Aorta (tissue), 5 donors: Measurements from ENCODE around the gene USP31. TPM values are rescaled to one million over a fixed set of nuclear protein-coding genes. Genes with fewer than 3 reads are reported as not detected.

ENCODE experiments used
- ATAC-seq: fragments of 200-7000 bp; cut with Tn5 transposase; one replicate; pipeline ENCODE4 v1.9.1; 2022; ENCODE audit warnings: moderate library complexity; ENCODE audit not compliant: low FRiP score
- DNase-seq, 2 donors: peaks; one replicate each; pipeline ENCODE4 v3.0.0-alpha.2; 2020
- H3K27ac ChIP-seq, 2 donors: one replicate each; pipeline ENCODE4 v1.5.1; 2013; ENCODE audit warnings: low read length in 2 of 2, mild to moderate bottlenecking in 2 of 2, moderate library complexity in 2 of 2, control low read depth in 1 of 2, inconsistent platforms in 1 of 2, low read depth in 1 of 2
- H3K27me3 ChIP-seq, 2 donors: one replicate each; pipeline ENCODE4 v1.6.1; 2013; ENCODE audit warnings: control low read depth in 1 of 2, low read length in 1 of 2, mild to moderate bottlenecking in 1 of 2, moderate library complexity in 1 of 2; ENCODE audit not compliant: insufficient read depth in 2 of 2, control insufficient read depth in 1 of 2
- H3K36me3 ChIP-seq, 2 donors: one replicate each; pipeline ENCODE4 v1.6.1; 2013; ENCODE audit warnings: control low read depth in 1 of 2, low read length in 1 of 2, mild to moderate bottlenecking in 1 of 2; ENCODE audit not compliant: insufficient read depth in 2 of 2, control insufficient read depth in 1 of 2
- H3K4me1 ChIP-seq, 2 donors: one replicate each; pipeline ENCODE4 v1.6.1; 2013; ENCODE audit warnings: low read length in 2 of 2, control low read depth in 1 of 2, mild to moderate bottlenecking in 1 of 2, moderate library complexity in 1 of 2; ENCODE audit not compliant: insufficient read depth in 2 of 2, control insufficient read depth in 1 of 2
- H3K4me3 ChIP-seq, 2 donors: one replicate each; pipeline ENCODE4 v1.5.1; 2013; ENCODE audit warnings: low read length in 2 of 2, control low read depth in 1 of 2, mild to moderate bottlenecking in 1 of 2
- H3K9me3 ChIP-seq: one replicate; pipeline ENCODE4 v1.6.1; 2013; ENCODE audit warnings: mild to moderate bottlenecking, low read length; ENCODE audit not compliant: control insufficient read depth
- WGBS, 2 donors: extraction: QIAGEN DNeasy Blood & Tissue Kit; methylation state at CpG; one replicate each; pipeline ENCODE4 v1.1.7; 2013; 5-methylcytosine and 5-hydroxymethylcytosine counted together
- intact Hi-C, 2 donors: fragments of 100-400 bp; cut with DNase I; formaldehyde crosslinking; loops; one replicate each; pipeline versions ENCODE4 v1.14.2 to v1.15.0; 2022
- polyA plus RNA-seq, 2 donors: library from polyadenylated mRNA; stranded (reverse); fragments of 200-250 nt; gene quantifications; one replicate each; pipeline ENCODE4 v1.2.3, GENCODE V29; 2013
- total RNA-seq, 2 donors: library from RNA; stranded (reverse); fragmentation: NEBNext Ultra II Directional; extraction: Animal tissue kit (Norgen Biotek cat#: 25700); gene quantifications; one replicate each; pipeline ENCODE4 v1.2.1, GENCODE V29; 2021
- donor health status: healthy with polysubstance abuse.
- donor health status: Bipolar disorder and iron deficiency.
- donor health status: DM: no; HTN: no; CAD: no.
- donor health status: DM: no; HTN: no; CAD: no.
- donor health status: DM: yes; HTN: yes; CAD: no.

Gene USP31
- total and polyA plus RNA-seq, 4 donors, result 1.4 to 24.6 (median 11.1) TPM

DNA sequence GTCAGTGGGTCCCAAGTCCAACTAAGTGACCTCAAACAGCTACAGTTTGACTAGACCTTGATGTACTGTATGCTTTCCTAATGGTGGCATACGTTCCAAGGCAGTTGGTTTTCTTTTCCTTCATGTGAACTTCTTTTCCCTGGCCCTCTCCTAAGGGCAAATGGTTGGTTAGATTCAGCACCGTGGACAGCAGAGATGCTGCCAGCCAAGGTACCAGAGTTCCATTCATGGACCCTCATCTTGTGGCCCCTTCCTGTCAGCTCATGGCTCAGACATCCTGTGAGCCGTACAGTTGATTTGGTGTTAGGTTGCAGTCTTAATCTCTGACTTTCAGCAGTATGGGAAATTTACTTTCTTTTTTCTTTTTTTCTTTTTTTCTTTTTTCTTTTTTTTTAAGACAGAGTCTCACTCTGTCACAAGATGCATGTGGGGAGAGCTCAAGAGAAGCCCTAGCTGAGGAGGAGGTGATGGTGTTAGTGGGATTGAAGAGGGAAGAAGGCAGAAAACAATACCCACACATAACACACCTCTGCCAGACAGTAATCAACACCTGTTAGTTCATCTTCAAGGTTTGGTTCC is 122.4 kb downstream of the USP31 start:
- DNase-seq, result no peak
- intact Hi-C loops, result no loop called here
- 8% methylated on average over 3 of the region's 3 CpGs for WGBS, 2 donors

GRCh38 chr16:23025692-23026307 is 123.5 kb downstream of the USP31 start:
- intact Hi-C loops, result no loop called here
- Histone ChIP-seq H3K4me1 (no peaks in the 10 kb centered on the region), H3K4me3 (no peak overlapping the region), H3K9me3 (peaks cover 1% of the 10 kb centered on the region), H3K27ac (no peak overlapping the region), H3K27me3 (no peaks in the 10 kb centered on the region), H3K36me3 (no peaks in the 10 kb centered on the region)
- ATAC-seq (no peak), DNase-seq (no peak)
- 70 to 71% methylated on average over 4 of the region's 4 CpGs for WGBS, 2 donors

More for the DNA sequence above, 122.4 kb downstream of the USP31 start:
- H3K36me3 ChIP-seq, result no peaks in the 10 kb centered on the region
- H3K27ac ChIP-seq, result no peak overlapping the region
- H3K4me1 ChIP-seq, result no peaks in the 10 kb centered on the region
- H3K9me3 ChIP-seq, result peaks cover 1% of the 10 kb centered on the region
- ATAC-seq, result no peak
- H3K27me3 ChIP-seq, result no peaks in the 10 kb centered on the region
- H3K4me3 ChIP-seq, result no peak overlapping the region

DNA sequence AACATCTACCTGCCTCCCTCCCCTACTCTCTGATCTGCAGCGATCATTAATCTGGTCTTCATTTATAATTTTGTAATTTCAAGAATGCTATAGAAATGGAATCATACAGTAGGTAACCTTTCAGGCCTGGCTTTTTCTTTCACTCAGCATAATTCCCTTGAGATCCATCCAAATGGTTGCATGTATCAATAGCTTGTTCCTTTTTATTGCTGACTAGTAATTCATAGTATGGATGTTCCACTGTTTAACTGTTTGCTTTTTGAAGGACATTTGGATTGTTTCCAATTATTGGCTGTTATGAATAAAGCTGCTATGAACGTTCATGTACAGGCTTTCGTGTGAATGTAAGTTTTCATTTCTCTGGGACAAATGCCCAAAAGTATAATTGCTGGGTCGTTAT is 125.2 kb downstream of the USP31 start:
- Histone ChIP-seq H3K27me3 (no peaks in the 10 kb centered on the region), H3K4me3 (no peak overlapping the region), H3K36me3 (no peaks in the 10 kb centered on the region), H3K27ac (no peak overlapping the region), H3K9me3 (peaks cover 1% of the 10 kb centered on the region), H3K4me1 (no peaks in the 10 kb centered on the region)
- WGBS, 2 donors, result 70 to 79% methylated on average over 4 of the region's 4 CpGs
- intact Hi-C loops, result no loop called here
- DNase-seq (no peak), ATAC-seq (no peak)

DNA sequence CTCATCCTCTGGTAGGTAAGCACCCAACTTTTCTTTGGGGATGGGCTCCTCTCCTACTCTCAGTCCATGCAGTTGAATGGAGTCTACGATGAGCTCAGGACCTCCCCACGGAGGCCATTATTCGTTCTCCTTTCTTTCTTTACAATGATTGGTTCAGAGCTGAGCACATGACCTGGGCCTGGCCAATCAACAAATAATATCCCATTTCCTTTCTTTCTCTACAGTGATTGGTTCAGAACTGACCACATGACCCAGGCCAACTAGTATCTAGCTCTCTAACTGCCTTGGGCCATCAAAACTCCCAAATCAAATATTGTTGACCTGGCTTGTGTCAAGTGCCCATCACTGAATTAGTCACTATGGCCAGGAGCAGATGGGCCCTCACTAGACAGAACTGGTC is 129.2 kb downstream of the USP31 start:
- DNase-seq (no peak), ATAC-seq (no peak)
- H3K9me3 ChIP-seq, result no peaks in the 10 kb centered on the region
- intact Hi-C loops, result no loop called here
- no peaks in the 10 kb centered on the region for H3K36me3 ChIP-seq
- no peak overlapping the region for H3K27ac ChIP-seq
- 87 to 91% methylated on average over 3 of the region's 3 CpGs for WGBS, 2 donors
- no peaks in the 10 kb centered on the region for H3K4me1 ChIP-seq
- H3K4me3 ChIP-seq, result no peak overlapping the region
- no peaks in the 10 kb centered on the region for H3K27me3 ChIP-seq

DNA sequence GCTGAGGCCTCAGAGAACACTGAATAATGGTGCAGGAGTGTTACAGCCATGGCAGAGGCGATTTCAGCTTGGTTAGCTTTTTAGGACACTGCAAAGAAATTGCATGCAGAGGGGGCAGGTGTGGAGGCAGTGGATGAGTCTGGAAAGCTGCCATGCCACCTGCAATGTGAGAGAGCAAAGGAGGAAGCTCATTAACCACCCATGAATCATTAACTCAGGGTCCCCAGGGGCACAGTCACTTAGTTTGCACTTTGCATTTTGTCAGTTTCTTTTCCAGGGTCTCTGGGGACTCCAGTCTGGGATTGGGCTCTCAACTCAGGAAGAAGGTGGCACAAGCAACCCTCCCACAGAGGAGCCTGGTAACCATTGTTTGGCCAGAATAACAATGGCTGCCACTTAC is 132.9 kb downstream of the USP31 start:
- Histone ChIP-seq H3K9me3 (no peaks in the 10 kb centered on the region), H3K27me3 (no peaks in the 10 kb centered on the region), H3K4me1 (no peaks in the 10 kb centered on the region), H3K27ac (no peak overlapping the region), H3K36me3 (no peaks in the 10 kb centered on the region), H3K4me3 (no peak overlapping the region)
- WGBS, 2 donors, result 68 to 77% methylated on average over 1 of the region's 1 CpG
- intact Hi-C loops, result no loop called here
- DNase-seq, result no peak
- no peak for ATAC-seq

DNA sequence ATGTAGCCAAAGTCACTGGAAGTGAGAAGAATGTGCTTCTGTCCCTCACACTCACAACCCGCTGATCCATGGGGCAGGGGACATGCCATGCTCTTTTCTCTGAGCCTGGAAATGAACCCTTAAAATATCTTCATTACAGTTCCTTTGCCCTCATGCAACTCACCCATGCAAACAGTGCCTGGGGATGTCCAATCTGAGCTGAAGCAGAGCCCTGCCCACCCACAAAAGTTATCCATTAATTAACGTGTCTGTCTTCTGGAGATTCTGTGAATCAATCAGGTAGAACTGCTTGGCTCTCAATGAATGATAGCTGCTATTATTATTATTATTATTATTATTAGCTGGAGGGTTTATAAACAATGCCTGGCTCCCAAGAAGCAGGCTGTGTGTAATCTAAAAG is 133.7 kb downstream of the USP31 start:
- H3K36me3 ChIP-seq, result no peaks in the 10 kb centered on the region
- 63 to 71% methylated on average over 2 of the region's 2 CpGs for WGBS, 2 donors
- H3K9me3 ChIP-seq, result no peaks in the 10 kb centered on the region
- no peak for ATAC-seq
- no peak overlapping the region for H3K27ac ChIP-seq
- H3K27me3 ChIP-seq, result no peaks in the 10 kb centered on the region
- no peak for DNase-seq
- H3K4me1 ChIP-seq, result no peaks in the 10 kb centered on the region
- intact Hi-C loops, result no loop called here
- no peak overlapping the region for H3K4me3 ChIP-seq

DNA sequence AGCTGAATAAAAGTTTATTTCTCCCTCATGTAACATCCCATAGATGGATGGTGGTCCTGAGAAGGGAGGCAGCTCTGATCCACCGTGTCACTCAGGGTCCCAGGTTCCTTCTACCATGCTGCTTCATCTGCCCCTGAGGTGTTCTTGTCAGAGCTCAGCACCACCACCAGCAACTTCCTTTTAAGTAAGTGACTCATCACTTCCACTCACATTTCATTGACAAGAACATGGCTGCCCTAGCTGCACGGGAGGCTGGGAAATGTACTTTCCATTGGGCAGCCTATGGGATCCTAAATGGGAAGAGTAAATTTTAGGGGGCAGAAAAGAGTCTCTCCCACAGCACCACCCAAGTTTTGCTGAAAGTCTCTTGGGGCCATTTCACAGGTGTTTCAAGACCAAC is 134.7 kb downstream of the USP31 start:
- Histone ChIP-seq H3K4me1 (no peaks in the 10 kb centered on the region), H3K36me3 (no peaks in the 10 kb centered on the region), H3K27ac (no peak overlapping the region), H3K4me3 (no peak overlapping the region), H3K9me3 (no peaks in the 10 kb centered on the region), H3K27me3 (no peaks in the 10 kb centered on the region)
- DNase-seq, result no peak
- WGBS, 2 donors, result 57 to 60% methylated on average over 2 of the region's 2 CpGs
- intact Hi-C loops, result no loop called here
- ATAC-seq, result no peak

Other genes starting within 250 kb of the USP31 start
- not detected for gene SCNN1G, start 33.3 kb upstream of the USP31 start, total RNA-seq
- gene SCNN1G, start 33.3 kb upstream of the USP31 start, polyA plus RNA-seq, result under 1 TPM in 1 of 2 donors, not detected in 1; 0.63 TPM
- 1 to 10 TPM; 1.3 to 1.6 TPM for gene SCNN1B, start 152.8 kb upstream of the USP31 start, total RNA-seq
- gene SCNN1B, start 152.8 kb upstream of the USP31 start, polyA plus RNA-seq, result 1 to 10 TPM in 1 of 2 donors, under 1 TPM in 1; 0.59 to 1.1 TPM